Stimulated activated CD4-positive, alpha-beta T cell treated with anti-CD3 and anti-CD28 coated beads, Interleukin-1b, Interleukin-23, amount 100 ng/mL, for 24 hours (primary cell): ENCODE measurements around the gene TGM5.
"Not testable (repeated sequence)": the region's sequence is repeated elsewhere in the genome, so short reads cannot be mapped to it uniquely, and the experiment has no call there.

ENCODE experiments used
- DNase-seq, 4 experiments: peaks; one replicate each; pipeline ENCODE4 v3.0.0-alpha.2; 2020; ENCODE audit warnings: low read depth in 4 of 4, low spot score in 1 of 4

The TGM5 gene

GRCh38 chr15:43218908-43219706 lies 47.6 kb downstream of the TGM5 start:
- no peak for DNase-seq

- DNase-seq: no peak
Measured at GRCh38 chr15:43215961-43216360, 50.8 kb downstream of the TGM5 start.

DNA sequence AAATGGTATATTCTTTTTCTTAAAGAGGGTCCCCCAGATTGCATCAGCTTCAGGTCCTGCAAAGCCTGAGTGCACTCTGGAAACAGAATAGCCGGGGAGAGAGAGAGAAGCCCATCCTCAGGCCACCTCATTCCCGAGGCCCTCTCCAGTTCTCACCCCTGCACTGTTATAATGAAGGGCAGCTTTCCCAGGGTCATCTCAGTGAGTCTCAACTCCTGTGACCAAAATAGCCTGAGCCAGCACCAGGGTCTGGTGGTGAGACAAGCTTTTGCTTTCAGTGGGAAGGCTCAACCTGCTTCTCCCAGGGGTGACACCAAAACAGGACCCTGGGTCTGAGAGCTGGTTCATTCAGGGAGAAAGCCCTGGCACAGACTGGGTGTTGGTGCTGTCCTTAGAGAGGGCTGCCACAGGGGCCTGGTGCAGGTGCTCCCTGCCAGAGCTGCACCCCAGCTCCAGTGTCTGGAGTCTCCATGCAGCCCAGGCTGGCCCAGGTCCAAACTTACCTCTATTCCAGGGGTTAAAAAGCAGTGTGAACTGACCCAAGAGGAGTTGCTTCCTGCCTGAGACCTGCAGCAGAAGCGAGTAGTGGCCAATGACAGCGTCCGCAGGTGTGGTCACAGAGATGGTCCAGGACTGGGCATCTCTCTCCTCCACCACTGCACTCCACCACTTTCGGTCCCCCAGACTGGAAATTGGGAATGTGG lies 52.0 kb downstream of the TGM5 start:
- DNase-seq: no peak

GRCh38 chr15:43214169-43214568 lies 52.6 kb downstream of the TGM5 start:
- DNase-seq: no peak

GRCh38 chr15:43213466-43213865 lies 53.3 kb downstream of the TGM5 start:
- no peak for DNase-seq

- no peak for DNase-seq
Measured at GRCh38 chr15:43212951-43213350, 53.8 kb downstream of the TGM5 start.

- no peak for DNase-seq
Measured at GRCh38 chr15:43212299-43212698, 54.4 kb downstream of the TGM5 start.

GRCh38 chr15:43211224-43211735 lies 55.4 kb downstream of the TGM5 start:
- no peak for DNase-seq

DNA sequence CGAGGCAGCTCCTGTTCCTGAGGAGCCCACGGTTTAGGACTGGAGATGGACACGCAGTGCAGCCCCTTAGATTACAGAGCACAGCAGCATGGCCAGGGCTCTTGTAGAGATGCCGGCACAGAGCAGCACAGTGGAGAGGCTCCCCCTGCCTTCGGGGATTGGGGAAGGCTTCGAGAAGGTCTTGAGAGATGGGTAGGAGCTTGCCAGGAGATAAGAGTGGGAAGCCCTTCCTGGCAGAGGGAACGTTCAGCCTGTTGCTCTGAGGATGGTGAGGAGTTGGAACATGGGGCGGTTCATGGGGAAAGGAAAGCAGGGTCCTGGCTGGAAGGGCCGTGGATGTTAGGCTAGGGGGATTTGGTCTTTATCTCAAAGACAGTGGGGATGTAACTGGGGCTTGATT lies 55.9 kb downstream of the TGM5 start:
- no peak for DNase-seq

DNA sequence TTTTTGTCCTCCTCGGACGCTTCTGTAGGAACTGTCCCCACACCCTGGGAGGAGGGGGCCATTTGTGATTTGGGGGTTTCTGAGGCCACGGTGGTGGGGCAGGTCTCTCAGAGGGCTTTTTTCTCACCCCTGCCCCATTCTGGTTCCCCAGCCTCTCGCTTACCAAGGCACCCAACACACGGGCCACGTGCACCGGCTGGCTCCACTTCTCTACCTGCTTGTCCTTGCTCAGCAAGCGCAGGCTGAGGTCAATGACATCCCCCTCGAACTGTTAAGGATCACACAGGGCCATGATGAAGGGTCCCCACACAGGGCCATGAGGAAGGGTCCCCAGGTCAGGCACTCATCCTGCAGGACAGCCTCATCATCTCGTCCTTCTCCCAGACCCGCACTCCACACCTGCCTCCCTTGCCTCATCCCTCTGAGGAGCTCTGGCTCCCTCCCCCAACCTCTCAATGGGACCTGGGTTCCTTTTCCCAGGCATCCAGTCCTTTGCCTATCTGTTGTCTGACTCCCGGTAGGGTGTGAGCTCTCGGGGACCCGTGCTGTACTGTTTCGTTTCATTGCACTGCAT lies 56.5 kb downstream of the TGM5 start:
- DNase-seq: no peak

GRCh38 chr15:43209059-43209824 lies 57.5 kb downstream of the TGM5 start:
- DNase-seq: no peak

DNA sequence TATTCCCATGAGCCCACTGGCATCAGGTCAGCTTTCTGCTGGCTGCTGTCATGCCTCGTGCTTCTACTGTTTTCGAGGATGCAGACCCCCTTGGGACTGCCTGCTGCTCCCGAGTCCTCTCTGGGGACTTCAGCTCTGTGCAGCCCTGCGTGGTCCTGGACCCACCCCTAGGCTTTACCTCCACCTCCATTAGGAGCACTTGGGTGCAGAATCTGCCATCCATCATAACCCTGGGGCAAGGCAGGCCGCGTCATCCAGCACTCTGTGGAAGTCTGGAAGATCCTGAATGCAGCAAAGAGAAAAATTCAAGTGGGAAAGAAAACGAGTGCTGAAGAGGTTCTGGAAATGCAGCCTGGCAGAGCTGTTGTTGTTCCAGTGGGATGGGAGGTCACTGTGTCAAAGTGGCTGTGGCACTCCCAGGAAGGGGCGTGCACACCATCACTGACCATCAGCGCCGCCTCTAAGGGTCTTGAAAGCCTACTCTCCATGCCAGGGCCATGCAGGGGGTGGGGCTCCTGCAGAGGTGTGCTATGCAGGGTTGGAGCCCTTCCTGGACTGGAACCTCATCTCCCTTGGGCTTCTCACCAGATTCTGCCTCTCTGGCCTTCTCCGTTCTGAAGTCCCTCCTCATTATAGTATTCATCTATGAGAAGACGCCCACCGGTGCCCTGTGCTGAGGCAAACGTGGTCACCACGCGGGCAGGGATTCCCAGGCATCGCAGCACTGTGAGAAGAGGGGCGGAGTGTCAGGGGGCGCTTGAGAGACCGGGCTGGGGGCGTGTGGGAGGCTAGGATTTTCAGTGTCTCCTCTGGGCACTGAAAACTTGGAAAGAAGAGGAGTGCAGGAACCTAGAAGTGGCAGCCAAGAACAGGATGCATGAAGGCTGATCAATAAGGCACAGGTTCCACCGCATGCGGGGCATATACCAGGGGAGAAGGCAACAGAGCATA lies 58.4 kb downstream of the TGM5 start:
- no peak for DNase-seq

DNA sequence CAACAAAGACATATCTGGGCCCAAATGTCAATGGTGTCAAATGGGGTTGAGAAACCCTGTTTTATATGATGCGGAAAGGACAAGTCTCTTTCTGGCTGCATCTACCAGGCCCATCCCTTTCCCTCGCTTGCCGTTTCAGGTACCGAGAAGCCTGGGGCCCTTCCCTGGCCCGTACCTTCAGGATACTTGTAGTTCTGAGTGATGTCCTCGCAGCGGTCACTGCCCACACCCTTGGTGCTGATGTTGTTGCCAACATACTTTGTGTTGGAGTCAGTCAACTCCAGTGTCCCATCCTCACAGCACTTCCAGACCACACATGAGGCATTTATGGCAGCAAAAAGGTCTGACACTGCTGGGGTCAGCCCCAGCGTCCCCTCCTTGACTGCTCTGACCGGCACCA lies 59.7 kb downstream of the TGM5 start:
- no peak for DNase-seq

- no peak for DNase-seq
Measured at GRCh38 chr15:43206054-43206453, 60.7 kb downstream of the TGM5 start.

DNA sequence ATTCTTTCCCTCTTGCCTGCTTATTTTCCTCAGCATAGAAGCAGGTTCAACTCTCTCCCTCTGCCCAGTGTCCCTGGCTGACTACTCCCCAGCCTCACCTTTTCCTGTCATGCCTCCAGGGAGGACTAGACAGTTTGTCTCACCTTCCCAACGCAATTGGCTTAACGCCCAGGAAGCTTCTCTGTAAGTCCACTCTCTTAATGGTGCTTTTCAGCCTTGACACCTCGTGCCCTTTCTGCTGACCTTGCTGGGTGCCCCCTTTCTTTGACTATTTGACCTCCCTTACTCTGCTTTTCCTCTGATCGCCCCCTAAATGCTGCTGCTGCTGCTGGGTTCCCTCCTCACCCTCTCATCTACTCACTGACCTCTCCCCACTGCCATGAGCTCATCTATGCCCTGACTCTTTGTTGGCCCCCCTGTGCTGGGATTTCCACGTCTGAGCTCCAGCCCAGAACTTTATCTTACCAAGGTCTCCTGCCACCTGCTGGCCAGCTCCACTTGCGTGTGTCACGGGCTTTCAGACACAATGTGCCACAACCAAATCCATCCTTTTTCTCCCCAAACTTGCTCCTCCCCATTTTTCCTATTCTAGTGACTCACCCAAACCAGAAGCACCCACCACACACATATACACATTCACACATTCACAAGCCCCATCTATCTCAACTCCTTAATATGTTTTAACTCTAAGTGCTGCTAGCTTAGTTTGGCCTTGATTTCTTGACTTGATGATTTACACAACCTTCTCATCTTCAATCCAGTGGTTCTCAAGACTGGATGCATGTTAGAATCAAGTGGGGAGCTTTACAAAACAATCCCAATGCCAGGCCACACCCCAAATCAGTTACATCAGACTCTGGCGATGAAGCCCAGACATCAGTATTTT lies 62.5 kb downstream of the TGM5 start:
- peak in 3 of 4 experiments; percentile 9 to 28 (median 10) for DNase-seq

DNA sequence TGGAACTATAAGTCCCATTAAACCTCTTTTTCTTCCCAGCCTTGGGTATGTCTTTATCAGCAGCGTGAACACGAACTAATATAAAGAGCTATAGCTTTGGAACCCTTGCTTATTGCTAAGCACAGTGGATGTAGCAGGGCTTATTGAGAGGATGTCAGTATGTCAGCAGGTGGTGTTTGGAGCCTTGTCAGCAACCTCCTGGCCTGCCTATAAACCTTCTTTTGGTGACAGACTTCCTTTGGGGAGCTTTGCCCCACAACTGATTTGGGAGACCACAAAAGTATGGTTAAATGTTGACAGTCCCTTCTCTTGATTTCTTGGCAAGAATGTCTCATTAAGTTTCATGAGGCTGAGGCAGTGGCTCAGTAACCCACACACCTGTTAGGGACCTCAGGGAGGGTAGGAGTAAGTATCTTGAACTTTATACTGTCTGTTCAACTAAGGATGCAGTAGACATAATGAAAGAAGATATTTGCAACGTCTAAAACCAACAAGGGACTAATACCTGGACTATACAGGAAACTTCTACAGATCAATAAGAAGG lies 66.7 kb downstream of the TGM5 start:
- no peak for DNase-seq

DNA sequence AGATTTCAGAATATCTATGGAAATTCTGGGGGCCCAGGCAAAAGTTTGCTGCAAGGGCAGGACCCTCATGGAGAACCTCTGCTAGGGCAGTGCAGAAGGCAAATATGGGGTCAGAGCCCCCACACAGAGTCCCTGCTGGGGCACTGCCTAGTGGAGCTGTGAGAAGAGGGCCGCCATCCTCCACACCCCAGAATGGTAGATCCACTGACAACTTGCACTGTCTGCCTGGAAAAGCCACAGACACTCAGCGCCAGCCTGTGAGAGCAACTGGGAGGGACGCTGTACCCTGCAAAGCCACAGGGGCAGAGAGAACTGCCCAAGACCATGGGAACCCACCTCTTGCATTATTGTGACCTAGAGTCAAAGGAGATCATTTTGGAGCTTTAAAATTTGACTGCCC lies 67.7 kb downstream of the TGM5 start:
- DNase-seq: no peak

- DNase-seq: not testable (repeated sequence)
Measured at GRCh38 chr15:43198556-43198955, 68.2 kb downstream of the TGM5 start.

- DNase-seq: not testable (repeated sequence)
Measured at GRCh38 chr15:43197773-43198172, 69.0 kb downstream of the TGM5 start.
